Bronchial epithelial cell (primary cell): Measurements from ENCODE around the gene AOAH. TPM values are rescaled to one million over a fixed set of nuclear protein-coding genes. Genes with fewer than 3 reads are reported as not detected.
A peak's percentile ranks its signal among the peaks of the same experiment; 100 is the strongest.

Experiments
- DNase-seq: peaks from one replicate; pipeline ENCODE4 v3.0.0-alpha.2; 2010; ENCODE audit warnings: low read depth
- FAIRE-seq: peaks from 2 replicates; lab custom pipeline; 2011; peaks lifted over from hg19 to GRCh38; lab: Jason Lieb, UNC
- H3K27me3 ChIP-seq: 2 replicates; pipeline ENCODE4 v1.5.1; 2011; ENCODE audit warnings: low read length; ENCODE audit not compliant: control insufficient read depth, insufficient read depth
- H3K36me3 ChIP-seq: 2 replicates; pipeline ENCODE4 v1.5.1; 2011; ENCODE audit warnings: low read length; ENCODE audit not compliant: control insufficient read depth, insufficient read depth
- H3K4me3 ChIP-seq: 2 replicates; pipeline ENCODE4 v1.5.1; 2011; ENCODE audit warnings: mild to moderate bottlenecking, low read depth, low read length, control low read depth
- CTCF ChIP-seq: IDR thresholded peaks from 2 replicates; pipeline ENCODE4 v1.5.1; 2011; ENCODE audit warnings: mild to moderate bottlenecking, moderate library complexity, low read length, control low read depth, inconsistent platforms; ENCODE audit not compliant: insufficient read depth, severe bottlenecking
- total RNA-seq: library from RNA; depleted of rRNA; stranded (reverse); fragments of >200 nt; gene quantifications from 2 replicates; pipeline ENCODE4 v1.2.1, GENCODE V29; 2014

The AOAH gene
- total RNA-seq, 1 donor from 2014 or later, result not detected

GRCh38 chr7:36522453-36523007, 201.8 kb downstream of the AOAH start:
- Histone ChIP-seq H3K4me3 (no peak overlapping the region), H3K36me3 (no peaks in the 10 kb centered on the region), H3K27me3 (no peaks in the 10 kb centered on the region)
- no peak for FAIRE-seq
- DNase-seq, result no peak
- TF ChIP-seq CTCF, result no peak

- no peaks in the 10 kb centered on the region for H3K36me3 ChIP-seq
- H3K27me3 ChIP-seq, result no peaks in the 10 kb centered on the region
- FAIRE-seq (peak; percentile 32), DNase-seq (no peak)
- no peak overlapping the region for H3K4me3 ChIP-seq
- TF ChIP-seq CTCF, result no peak
Observed at GRCh38 chr7:36521911-36522310, 202.4 kb downstream of the AOAH start.

- no peak for DNase-seq
- no peaks in the 10 kb centered on the region for H3K27me3 ChIP-seq
- H3K36me3 ChIP-seq, result no peaks in the 10 kb centered on the region
- TF ChIP-seq CTCF, result no peak
- H3K4me3 ChIP-seq, result no peak overlapping the region
- FAIRE-seq, result no peak
Observed at GRCh38 chr7:36521133-36521532, 203.2 kb downstream of the AOAH start.

GRCh38 chr7:36515847-36516246, 208.4 kb downstream of the AOAH start:
- peak; percentile 95 for FAIRE-seq
- no peaks in the 10 kb centered on the region for H3K27me3 ChIP-seq

GRCh38 chr7:36514289-36515243, 209.7 kb downstream of the AOAH start:
- FAIRE-seq (peak; percentile 99), DNase-seq (no peak)
- TF ChIP-seq CTCF, result no peak

More at GRCh38 chr7:36515847-36516246, 208.4 kb downstream of the AOAH start:
- no peaks in the 10 kb centered on the region for H3K36me3 ChIP-seq
- DNase-seq, result no peak
- H3K4me3 ChIP-seq, result no peak overlapping the region
- no peak for TF ChIP-seq CTCF

More at GRCh38 chr7:36514289-36515243, 209.7 kb downstream of the AOAH start:
- Histone ChIP-seq H3K4me3 (no peak overlapping the region), H3K27me3 (no peaks in the 10 kb centered on the region), H3K36me3 (no peaks in the 10 kb centered on the region)
